GM12874 (cell line): ENCODE measurements around the gene CACNA1H.

ENCODE experiments used
- CTCF ChIP-seq: IDR thresholded peaks from 2 replicates; pipeline ENCODE4 v1.5.1; 2011; ENCODE audit warnings: low read depth, mild to moderate bottlenecking, control low read depth, low read length, moderate library complexity; ENCODE audit not compliant: insufficient read depth

CACNA1H gene

GRCh38 chr16:1124291-1124690 lies 28.6 kb upstream of the CACNA1H start:
- TF ChIP-seq CTCF, result no peak

- TF ChIP-seq CTCF, result no peak
These were observed 28.1 kb upstream of the CACNA1H start for GRCh38 chr16:1124795-1125194.

- TF ChIP-seq CTCF, result no peak
These were observed 27.4 kb upstream of the CACNA1H start for GRCh38 chr16:1125471-1125870.

- TF ChIP-seq CTCF, result no peak
These were observed 26.9 kb upstream of the CACNA1H start for GRCh38 chr16:1126044-1126443.

- TF ChIP-seq CTCF, result no peak
These were observed 26.3 kb upstream of the CACNA1H start for GRCh38 chr16:1126586-1126985.

- no peak for TF ChIP-seq CTCF
These were observed 25.8 kb upstream of the CACNA1H start for GRCh38 chr16:1127101-1127500.

GRCh38 chr16:1127971-1128715 lies 24.8 kb upstream of the CACNA1H start:
- no peak for TF ChIP-seq CTCF
